A549 (cell line): ENCODE results near the gene APOBEC4. TPM values are rescaled to one million over a fixed set of nuclear protein-coding genes. Genes with fewer than 3 reads are reported as not detected.

ENCODE experiments used
- ATAC-seq, 2 experiments: fragments of 200-7000 bp in 1 of 2; fragments of >200 bp in 1 of 2; cut with Nextera tagmentation in 1 of 2; cut with Tn5 transposase in 1 of 2; 3 replicates each; pipeline versions ENCODE4 v1.8.0 to v1.9.1; 2018 to 2020; ENCODE audit warnings: mild to moderate bottlenecking in 1 of 2, moderate library complexity in 1 of 2
- CTCF ChIA-PET: fragments of 300-600 bp; sonication (Branson Sonifier 250); formaldehyde crosslinking; extraction: SDS; loops from one replicate; lab custom pipeline; 2021; ENCODE audit warnings: antibody characterized with exemption, inconsistent platforms; lab: Yijun Ruan, JAX
- POLR2A ChIA-PET: fragments of 350-600 bp; formaldehyde crosslinking; extraction: SDS; loops from one replicate; lab custom pipeline; 2021; ENCODE audit warnings: antibody characterized with exemption, inconsistent platforms; lab: Yijun Ruan, JAX
- DNase-seq, 2 experiments: peaks; one replicate each; pipeline versions ENCODE4 v3.0.0 to v3.0.0-alpha.2; 2011 to 2016; ENCODE audit warnings: low read depth in 1 of 2, low spot score in 1 of 2
- FAIRE-seq: peaks from 2 replicates; lab custom pipeline; 2011; peaks lifted over from hg19 to GRCh38; lab: Jason Lieb, UNC
- H3K27ac ChIP-seq, 2 experiments: fragments of >200 bp; sonication (Bioruptor Twin); formaldehyde crosslinking; 3 replicates each; pipeline ENCODE4 v1.5.1; 2016 to 2017
- H3K4me1 ChIP-seq: fragments of >200 bp; sonication (Bioruptor Twin); formaldehyde crosslinking; 3 replicates; pipeline ENCODE4 v1.6.1; 2016
- H3K4me2 ChIP-seq: fragments of >200 bp; sonication (Bioruptor Twin); formaldehyde crosslinking; 3 replicates; pipeline ENCODE4 v1.6.1; 2016
- H3K4me3 ChIP-seq: fragments of >200 bp; sonication (Bioruptor Twin); formaldehyde crosslinking; 3 replicates; pipeline ENCODE4 v1.5.1; 2016
- H3K9me3 ChIP-seq: fragments of >200 bp; sonication (Bioruptor Twin); formaldehyde crosslinking; 3 replicates; pipeline ENCODE4 v1.6.1; 2016
- BHLHE40 ChIP-seq: IDR thresholded peaks from 2 replicates; pipeline ENCODE4 v1.6.1; 2012; ENCODE audit warnings: low read depth, low read length, inconsistent platforms
- EHMT2 ChIP-seq: fragments of 200-600 bp; sonication (generic); IDR thresholded peaks from 2 replicates; pipeline ENCODE4 v1.6.1; 2016; ENCODE audit warnings: antibody characterized with exemption, low read depth, mild to moderate bottlenecking, moderate library complexity
- FOSB ChIP-seq: fragments of 250-450 bp; sonication (Bioruptor Pico); IDR thresholded peaks from 2 replicates; pipeline ENCODE4 v1.5.0; 2020; ENCODE audit warnings: mild to moderate bottlenecking, moderate library complexity
- HOXB13 ChIP-seq: fragments of 250-450 bp; sonication (Bioruptor Pico); IDR thresholded peaks from 2 replicates; pipeline ENCODE4 v1.5.0; 2020; ENCODE audit warnings: low read depth, mild to moderate bottlenecking, moderate library complexity
- KDM1A ChIP-seq: fragments of 200-600 bp; sonication (generic); IDR thresholded peaks from 2 replicates; pipeline ENCODE4 v1.6.1; 2016; ENCODE audit warnings: low read depth, mild to moderate bottlenecking
- KDM5A ChIP-seq: fragments of 200-600 bp; sonication (generic); IDR thresholded peaks from 2 replicates; pipeline ENCODE4 v1.6.1; 2016; ENCODE audit warnings: antibody characterized with exemption, mild to moderate bottlenecking
- MYC ChIP-seq: IDR thresholded peaks from 2 replicates; pipeline ENCODE4 v1.6.1; 2012; ENCODE audit warnings: mild to moderate bottlenecking, inconsistent platforms, low read length, improper control_type of control experiment, borderline replicate concordance
- SMC3 ChIP-seq: fragments of >200 bp; sonication (Bioruptor Twin); formaldehyde crosslinking; IDR thresholded peaks from 3 replicates; pipeline ENCODE4 v1.6.1; 2018; ENCODE audit warnings: inconsistent platforms
- SREBF2 ChIP-seq: fragments of 450-650 bp; IDR thresholded peaks from 2 replicates; pipeline ENCODE4 v1.6.1; 2014; ENCODE audit warnings: mild to moderate bottlenecking, moderate library complexity
- TP53 ChIP-seq: fragments of 250-450 bp; sonication (Bioruptor Pico); IDR thresholded peaks from 2 replicates; pipeline ENCODE4 v1.5.0; 2021; ENCODE audit warnings: mild to moderate bottlenecking, moderate library complexity
- WGBS: methylation state at CpG from one replicate; pipeline ENCODE4 v1.1.6; 2017; ENCODE audit errors: missing lambda C conversion rate; 5-methylcytosine and 5-hydroxymethylcytosine counted together
- polyA plus RNA-seq, 4 experiments: library from polyadenylated mRNA; depleted of rRNA in 3 of 4; stranded (reverse); fragments of >200 nt; fragmentation: RNase III in 1 of 4; extraction: RNeasy Plus Mini Kit Qiagen cat#74134 plus additional on column Dnase treatment in 1 of 4; gene quantifications; 2 replicates in 3 of 4; 3 replicates in 1 of 4; pipeline ENCODE4 v1.2.3, GENCODE V29; 2011 to 2017
- TF ChIP-seq, protein P1 (sequence below): fragments of 150-350 bp; IDR thresholded peaks from 2 replicates; pipeline ENCODE4 v1.6.1; 2014; ENCODE audit warnings: low read depth, mild to moderate bottlenecking, low read length
- TF ChIP-seq, protein P2 (sequence below): fragments of >200 bp; sonication (Bioruptor Twin); formaldehyde crosslinking; IDR thresholded peaks from 3 replicates; pipeline ENCODE4 v1.5.1; 2016
- TF ChIP-seq, protein P3 (sequence below): IDR thresholded peaks from 2 replicates; pipeline ENCODE4 v1.6.1; 2012; ENCODE audit warnings: low read depth, borderline replicate concordance
- TF ChIP-seq, protein P4 (sequence below): fragments of 450-650 bp; IDR thresholded peaks from 2 replicates; pipeline ENCODE4 v1.6.1; 2014; ENCODE audit warnings: antibody characterized with exemption

The APOBEC4 gene
- polyA plus RNA-seq, 2 of the 4 experiments (the other 2 are of a cell fraction), result not detected

DNA sequence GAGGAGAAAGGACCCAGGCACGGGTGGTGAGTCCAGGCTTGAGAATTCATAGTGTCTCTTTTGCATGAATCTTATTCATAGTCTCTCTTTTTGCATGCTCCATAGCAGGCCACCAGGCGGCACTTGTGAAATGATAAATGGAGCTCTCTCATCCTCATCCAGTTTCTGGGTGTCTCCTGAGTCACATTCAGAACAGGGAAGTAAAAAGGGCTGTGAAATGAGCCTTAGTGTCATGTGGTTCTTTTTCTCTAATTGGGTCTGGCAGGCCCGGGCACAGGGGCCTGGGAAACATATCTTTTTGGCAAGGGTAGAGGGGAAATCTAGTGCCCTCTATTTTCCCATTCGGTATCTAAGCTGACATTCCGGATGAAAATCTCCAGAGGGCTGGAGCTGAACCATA is 43.8 kb downstream of the APOBEC4 start (continued):
- TF ChIP-seq, protein P1, sequence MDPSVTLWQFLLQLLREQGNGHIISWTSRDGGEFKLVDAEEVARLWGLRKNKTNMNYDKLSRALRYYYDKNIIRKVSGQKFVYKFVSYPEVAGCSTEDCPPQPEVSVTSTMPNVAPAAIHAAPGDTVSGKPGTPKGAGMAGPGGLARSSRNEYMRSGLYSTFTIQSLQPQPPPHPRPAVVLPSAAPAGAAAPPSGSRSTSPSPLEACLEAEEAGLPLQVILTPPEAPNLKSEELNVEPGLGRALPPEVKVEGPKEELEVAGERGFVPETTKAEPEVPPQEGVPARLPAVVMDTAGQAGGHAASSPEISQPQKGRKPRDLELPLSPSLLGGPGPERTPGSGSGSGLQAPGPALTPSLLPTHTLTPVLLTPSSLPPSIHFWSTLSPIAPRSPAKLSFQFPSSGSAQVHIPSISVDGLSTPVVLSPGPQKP, result no peak
- TF ChIP-seq SMC3 (peak; percentile 66), KDM1A (no peak)
- TF ChIP-seq, protein P2, sequence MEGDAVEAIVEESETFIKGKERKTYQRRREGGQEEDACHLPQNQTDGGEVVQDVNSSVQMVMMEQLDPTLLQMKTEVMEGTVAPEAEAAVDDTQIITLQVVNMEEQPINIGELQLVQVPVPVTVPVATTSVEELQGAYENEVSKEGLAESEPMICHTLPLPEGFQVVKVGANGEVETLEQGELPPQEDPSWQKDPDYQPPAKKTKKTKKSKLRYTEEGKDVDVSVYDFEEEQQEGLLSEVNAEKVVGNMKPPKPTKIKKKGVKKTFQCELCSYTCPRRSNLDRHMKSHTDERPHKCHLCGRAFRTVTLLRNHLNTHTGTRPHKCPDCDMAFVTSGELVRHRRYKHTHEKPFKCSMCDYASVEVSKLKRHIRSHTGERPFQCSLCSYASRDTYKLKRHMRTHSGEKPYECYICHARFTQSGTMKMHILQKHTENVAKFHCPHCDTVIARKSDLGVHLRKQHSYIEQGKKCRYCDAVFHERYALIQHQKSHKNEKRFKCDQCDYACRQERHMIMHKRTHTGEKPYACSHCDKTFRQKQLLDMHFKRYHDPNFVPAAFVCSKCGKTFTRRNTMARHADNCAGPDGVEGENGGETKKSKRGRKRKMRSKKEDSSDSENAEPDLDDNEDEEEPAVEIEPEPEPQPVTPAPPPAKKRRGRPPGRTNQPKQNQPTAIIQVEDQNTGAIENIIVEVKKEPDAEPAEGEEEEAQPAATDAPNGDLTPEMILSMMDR, result peak; percentile 58

DNA sequence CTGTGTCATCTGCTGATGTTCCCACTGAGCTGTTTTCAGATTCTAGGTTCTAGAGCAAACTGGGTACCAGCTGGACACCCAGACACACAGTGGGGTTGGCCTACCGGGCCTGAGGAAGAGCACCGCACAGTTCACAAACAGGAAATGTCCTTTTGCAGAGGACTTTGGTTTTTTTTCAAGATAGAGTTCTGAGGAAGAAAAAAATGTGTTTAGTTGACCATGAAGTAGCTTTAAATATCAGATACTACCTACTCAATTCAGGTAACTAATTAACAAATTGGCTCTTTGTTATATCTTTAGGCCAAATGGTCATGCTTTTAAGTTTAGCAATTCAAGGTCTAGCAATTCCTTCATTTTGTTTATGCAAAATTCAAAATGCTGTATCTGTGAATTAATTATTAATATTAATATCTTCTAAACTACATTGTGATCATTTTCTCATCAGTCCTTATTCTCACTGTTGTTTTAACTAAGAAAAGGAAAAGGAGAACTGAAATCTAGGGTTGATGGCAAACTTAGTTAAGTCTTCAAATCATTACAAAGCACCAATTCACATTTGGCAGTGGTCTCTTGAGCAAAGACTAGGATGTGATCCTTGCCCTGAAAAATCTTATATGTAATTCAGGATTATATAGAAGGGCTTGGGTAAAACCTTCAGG is 45.7 kb downstream of the APOBEC4 start:
- Histone ChIP-seq H3K4me3 (no peak overlapping the region), H3K27ac (peak overlapping the region; percentile 68 to 69; a peak in 5 of 6 replicates), H3K4me2 (no peak overlapping the region), H3K9me3 (no peaks in the 10 kb centered on the region), H3K4me1 (peaks cover 31% of the 10 kb centered on the region)
- 79% methylated on average over 2 of the region's 2 CpGs for WGBS
- CTCF ChIA-PET, result interaction anchor here (0.7 kb wide), 1 partner anchor 12 kb away, joined by 3 read pairs; no protein-coding TSS in a partner anchor
- POLR2A ChIA-PET, result interaction anchor here (0.6 kb wide), 1 partner anchor 146 kb away, joined by 3 read pairs; no protein-coding TSS in a partner anchor
- no peak for ATAC-seq
- no peak for DNase-seq
- no peak for TF ChIP-seq TP53 (CRISPR knock-in tag)
- TF ChIP-seq, protein P3, sequence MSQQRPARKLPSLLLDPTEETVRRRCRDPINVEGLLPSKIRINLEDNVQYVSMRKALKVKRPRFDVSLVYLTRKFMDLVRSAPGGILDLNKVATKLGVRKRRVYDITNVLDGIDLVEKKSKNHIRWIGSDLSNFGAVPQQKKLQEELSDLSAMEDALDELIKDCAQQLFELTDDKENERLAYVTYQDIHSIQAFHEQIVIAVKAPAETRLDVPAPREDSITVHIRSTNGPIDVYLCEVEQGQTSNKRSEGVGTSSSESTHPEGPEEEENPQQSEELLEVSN, result no peak
- TF ChIP-seq HOXB13, result no peak
- no peak for TF ChIP-seq KDM5A
- TF ChIP-seq, protein P1, result no peak
- no peak for TF ChIP-seq MYC
- TF ChIP-seq FOSB (CRISPR knock-in tag), result no peak
- no peak for TF ChIP-seq BHLHE40
- TF ChIP-seq EHMT2, result no peak
- TF ChIP-seq, protein P2, result no peak
- no peak for FAIRE-seq

DNA sequence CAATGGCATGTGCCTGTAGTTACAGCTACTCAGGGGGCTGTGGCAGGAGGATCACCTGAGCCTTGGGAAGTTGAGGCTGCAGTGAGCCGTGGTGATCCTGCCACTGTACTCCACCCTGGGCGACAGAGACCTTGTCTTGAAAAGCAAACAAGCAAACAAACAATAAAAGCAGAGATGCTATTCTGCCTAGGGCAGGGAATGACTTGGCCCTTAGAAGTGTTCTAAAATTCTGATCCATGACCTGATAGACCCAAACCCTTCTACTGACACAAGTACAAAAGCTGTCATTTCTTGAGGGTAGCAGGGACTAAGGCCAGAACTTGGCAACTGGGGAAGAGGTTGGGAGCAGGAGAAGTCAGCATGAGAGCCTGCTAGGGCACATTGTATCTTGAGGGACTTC is 47.2 kb downstream of the APOBEC4 start:
- ATAC-seq, result no peak
- no peak overlapping the region for H3K4me2 ChIP-seq
- no peaks in the 10 kb centered on the region for H3K9me3 ChIP-seq
- no peak for DNase-seq
- CTCF ChIA-PET, result interaction anchor here (1.6 kb wide), 1 partner anchor 135 kb away, joined by 3 read pairs; no protein-coding TSS in a partner anchor
- TF ChIP-seq, protein P4, sequence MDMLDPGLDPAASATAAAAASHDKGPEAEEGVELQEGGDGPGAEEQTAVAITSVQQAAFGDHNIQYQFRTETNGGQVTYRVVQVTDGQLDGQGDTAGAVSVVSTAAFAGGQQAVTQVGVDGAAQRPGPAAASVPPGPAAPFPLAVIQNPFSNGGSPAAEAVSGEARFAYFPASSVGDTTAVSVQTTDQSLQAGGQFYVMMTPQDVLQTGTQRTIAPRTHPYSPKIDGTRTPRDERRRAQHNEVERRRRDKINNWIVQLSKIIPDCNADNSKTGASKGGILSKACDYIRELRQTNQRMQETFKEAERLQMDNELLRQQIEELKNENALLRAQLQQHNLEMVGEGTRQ, result no peak
- no peak for TF ChIP-seq KDM5A
- TF ChIP-seq FOSB (CRISPR knock-in tag), result no peak
- no peak for TF ChIP-seq SREBF2
- TF ChIP-seq, all 56 proteins: peak for 0
- Histone ChIP-seq H3K4me1 (peaks cover 31% of the 10 kb centered on the region), H3K27ac (peak overlapping the region in 1 of 2 experiments; percentile 43; a peak in 3 of 6 replicates), H3K4me3 (no peak overlapping the region)
- 61% methylated on average over 2 of the region's 2 CpGs for WGBS
- POLR2A ChIA-PET, result no interaction called here
- no peak for FAIRE-seq
